ENCODE results near the gene CFAP221. TPM values are rescaled to one million over a fixed set of nuclear protein-coding genes. Genes with fewer than 3 reads are reported as not detected.

The CFAP221 gene
- total RNA-seq, 2 experiments from 2014 or later, result not detected

DNA sequence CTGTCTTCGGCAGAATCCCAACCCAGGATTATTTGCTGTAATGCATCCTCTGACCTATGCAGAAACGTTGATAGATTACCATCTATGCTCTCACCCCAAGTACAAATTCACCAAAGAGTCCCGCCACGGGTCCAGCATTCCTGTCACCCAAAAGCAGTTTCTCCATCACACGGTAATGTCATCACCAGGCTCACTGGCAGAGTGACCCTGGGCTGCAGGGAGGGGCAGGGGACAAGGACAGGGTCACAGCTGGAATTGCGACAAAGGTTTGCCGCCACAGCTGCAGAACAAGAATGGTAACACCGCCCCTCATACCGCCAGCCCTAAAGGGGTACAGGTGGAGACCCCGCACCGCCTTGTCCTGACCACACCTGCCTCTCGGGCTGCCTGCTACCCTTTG lies 94.0 kb downstream of the CFAP221 start:
- H3K4me1 ChIP-seq (ENCODE audit: insufficient read depth, low read length, poor library complexity, severe bottlenecking), result no peaks in the 10 kb centered on the region
- DNase-seq (ENCODE audit: low spot score), result no peak
- no peaks in the 10 kb centered on the region for H3K36me3 ChIP-seq (ENCODE audit: insufficient read depth, low read length)
- no peaks in the 10 kb centered on the region for H4K20me1 ChIP-seq (ENCODE audit: insufficient read depth, low read length)
- ChIA-PET CTCF (ENCODE audit: unreplicated experiment) (interaction anchor here (0.5 to 1.0 kb wide), 3 partner anchors 26 to 41 kb away, joined by 3 to 12 read pairs (median 3); partner anchors contain the start of gene TMEM177), POLR2A (interaction anchor here (0.7 to 1.0 kb wide), 2 partner anchors 409 to 458 kb away, joined by 3 to 4 read pairs; no protein-coding TSS in a partner anchor)
- no peak overlapping the region for H2AFZ ChIP-seq (ENCODE audit: low read length)
- H3K9me3 ChIP-seq (ENCODE audit: low read length), result no peaks in the 10 kb centered on the region
- BruUV-seq (replicated peaks), result no TSS peak
- H3K9me2 ChIP-seq (ENCODE audit: insufficient read depth, low read length), result no peaks in the 10 kb centered on the region
- intact Hi-C loops (cut with micrococcal nuclease; ENCODE audit: unreplicated experiment), result no loop called here
- no peak for TF ChIP-seq EZH2phosphoT487 (IDR thresholded peaks at IDR 0.05; ENCODE audit: borderline replicate concordance, low read depth, low read length)
- TF ChIP-seq, protein P1, sequence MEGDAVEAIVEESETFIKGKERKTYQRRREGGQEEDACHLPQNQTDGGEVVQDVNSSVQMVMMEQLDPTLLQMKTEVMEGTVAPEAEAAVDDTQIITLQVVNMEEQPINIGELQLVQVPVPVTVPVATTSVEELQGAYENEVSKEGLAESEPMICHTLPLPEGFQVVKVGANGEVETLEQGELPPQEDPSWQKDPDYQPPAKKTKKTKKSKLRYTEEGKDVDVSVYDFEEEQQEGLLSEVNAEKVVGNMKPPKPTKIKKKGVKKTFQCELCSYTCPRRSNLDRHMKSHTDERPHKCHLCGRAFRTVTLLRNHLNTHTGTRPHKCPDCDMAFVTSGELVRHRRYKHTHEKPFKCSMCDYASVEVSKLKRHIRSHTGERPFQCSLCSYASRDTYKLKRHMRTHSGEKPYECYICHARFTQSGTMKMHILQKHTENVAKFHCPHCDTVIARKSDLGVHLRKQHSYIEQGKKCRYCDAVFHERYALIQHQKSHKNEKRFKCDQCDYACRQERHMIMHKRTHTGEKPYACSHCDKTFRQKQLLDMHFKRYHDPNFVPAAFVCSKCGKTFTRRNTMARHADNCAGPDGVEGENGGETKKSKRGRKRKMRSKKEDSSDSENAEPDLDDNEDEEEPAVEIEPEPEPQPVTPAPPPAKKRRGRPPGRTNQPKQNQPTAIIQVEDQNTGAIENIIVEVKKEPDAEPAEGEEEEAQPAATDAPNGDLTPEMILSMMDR (conservative IDR thresholded peaks at IDR 0.05; ENCODE audit: low read length), result no peak
- H3K4me3 ChIP-seq (ENCODE audit: low read depth, low read length, poor library complexity, severe bottlenecking), result no peak overlapping the region
- no peak overlapping the region for H3K27ac ChIP-seq (ENCODE audit: low read depth, low read length, poor library complexity, severe bottlenecking)
- H3K4me2 ChIP-seq (ENCODE audit: low read length), result no peak overlapping the region
- no peaks in the 10 kb centered on the region for H3K79me2 ChIP-seq (ENCODE audit: insufficient read depth, low read depth, low read length)

DNA sequence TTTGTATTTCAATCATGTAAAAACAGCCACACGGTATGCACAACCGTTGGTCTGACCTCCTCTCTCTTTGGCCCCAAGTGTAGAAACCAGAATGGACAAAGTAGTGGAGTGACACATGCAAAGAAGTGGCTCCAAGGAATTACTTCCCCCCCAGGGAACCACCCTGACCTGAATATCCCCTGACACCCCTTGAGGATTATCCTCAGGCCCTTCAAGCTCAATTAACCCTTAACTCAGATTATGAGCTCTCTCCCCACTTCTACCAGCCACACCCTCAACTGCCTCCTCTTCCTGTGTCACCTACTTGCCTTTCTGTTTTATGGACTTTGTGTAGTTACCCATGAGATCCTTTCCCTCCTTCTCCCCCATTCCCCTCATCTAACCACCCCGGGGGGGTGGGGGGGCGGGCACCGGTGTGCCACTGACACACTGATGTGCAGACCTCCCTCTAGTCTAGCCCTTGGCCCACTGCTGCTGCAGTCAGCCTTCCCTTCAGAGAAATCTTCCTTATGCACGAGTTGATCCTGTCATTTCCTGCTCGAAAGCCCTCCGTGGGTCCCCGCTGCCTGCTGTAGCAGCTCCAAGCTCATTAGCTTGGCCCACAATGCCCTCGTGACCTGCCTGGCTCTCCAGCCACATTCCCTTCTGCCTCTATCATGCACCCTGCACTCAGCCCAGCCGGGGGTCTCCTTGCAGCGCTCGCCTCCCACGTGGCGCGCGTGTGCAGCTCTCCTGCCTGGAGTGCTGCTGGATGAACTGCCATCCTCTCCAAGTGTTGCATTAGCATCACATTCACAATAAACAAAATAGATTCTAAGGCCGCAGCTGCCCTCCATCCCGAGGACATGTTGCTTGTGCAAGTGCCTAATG lies 94.7 kb downstream of the CFAP221 start:
- H3K4me3 ChIP-seq (ENCODE audit: low read depth, low read length, poor library complexity, severe bottlenecking), result no peak overlapping the region
- intact Hi-C loops (cut with micrococcal nuclease; ENCODE audit: unreplicated experiment), result no loop called here
- no peaks in the 10 kb centered on the region for H4K20me1 ChIP-seq (ENCODE audit: insufficient read depth, low read length)
- no peaks in the 10 kb centered on the region for H3K4me1 ChIP-seq (ENCODE audit: insufficient read depth, low read length, poor library complexity, severe bottlenecking)
- H3K9me2 ChIP-seq (ENCODE audit: insufficient read depth, low read length), result no peaks in the 10 kb centered on the region
- no peak overlapping the region for H2AFZ ChIP-seq (ENCODE audit: low read length)
- H3K4me2 ChIP-seq (ENCODE audit: low read length), result no peak overlapping the region
- ChIA-PET CTCF (ENCODE audit: unreplicated experiment) (interaction anchor here (0.5 to 0.9 kb wide), 2 partner anchors 33 to 40 kb away, joined by 3 to 12 read pairs; partner anchors contain the start of gene TMEM177), POLR2A (interaction anchor here (0.7 kb wide), 1 partner anchor 410 kb away, joined by 3 read pairs; no protein-coding TSS in a partner anchor)
- no peaks in the 10 kb centered on the region for H3K36me3 ChIP-seq (ENCODE audit: insufficient read depth, low read length)
- no peak for TF ChIP-seq EZH2phosphoT487 (IDR thresholded peaks at IDR 0.05; ENCODE audit: borderline replicate concordance, low read depth, low read length)
- TF ChIP-seq, protein P1 (conservative IDR thresholded peaks at IDR 0.05; ENCODE audit: low read length), result no peak
- H3K79me2 ChIP-seq (ENCODE audit: insufficient read depth, low read depth, low read length), result no peaks in the 10 kb centered on the region
- H3K9me3 ChIP-seq (ENCODE audit: low read length), result no peaks in the 10 kb centered on the region
- DNase-seq (ENCODE audit: low spot score), result no peak
- BruUV-seq (replicated peaks), result no TSS peak
- H3K27ac ChIP-seq (ENCODE audit: low read depth, low read length, poor library complexity, severe bottlenecking), result no peak overlapping the region
